Trophoblast cell (in vitro differentiated cells and primary cell): ENCODE data around the gene RARB.

Experiments used
- DNase-seq, 2 donors: peaks; one replicate each; pipeline ENCODE4 v3.0.0-alpha.2; 2016
- H2AFZ ChIP-seq: 2 replicates; pipeline ENCODE4 v1.6.1; 2013; ENCODE audit warnings: low read length, moderate library complexity, mild to moderate bottlenecking; ENCODE audit not compliant: insufficient read depth, poor library complexity
- H2AK5ac ChIP-seq: 2 replicates; pipeline ENCODE4 v1.6.1; 2013; ENCODE audit warnings: mild to moderate bottlenecking, low read length
- H2BK120ac ChIP-seq: 2 replicates; pipeline ENCODE4 v1.6.1; 2013; ENCODE audit warnings: low read length, mild to moderate bottlenecking, moderate library complexity; ENCODE audit not compliant: insufficient read depth, poor library complexity
- H2BK12ac ChIP-seq: 2 replicates; pipeline ENCODE4 v1.6.1; 2013; ENCODE audit warnings: mild to moderate bottlenecking, low read length, moderate library complexity
- H2BK5ac ChIP-seq: 2 replicates; pipeline ENCODE4 v1.6.1; 2013; ENCODE audit warnings: low read length, low read depth, moderate library complexity, mild to moderate bottlenecking; ENCODE audit not compliant: poor library complexity
- H3K14ac ChIP-seq: 2 replicates; pipeline ENCODE4 v1.6.1; 2013; ENCODE audit warnings: mild to moderate bottlenecking, low read length
- H3K18ac ChIP-seq: 2 replicates; pipeline ENCODE4 v1.6.1; 2013; ENCODE audit warnings: mild to moderate bottlenecking, low read length
- H3K23ac ChIP-seq: 2 replicates; pipeline ENCODE4 v1.6.1; 2013; ENCODE audit warnings: low read length
- H3K27ac ChIP-seq: 2 replicates; pipeline ENCODE4 v1.5.1; 2013; ENCODE audit warnings: low read depth, mild to moderate bottlenecking, inconsistent platforms, low read length, moderate library complexity
- H3K27me3 ChIP-seq: 2 replicates; pipeline ENCODE4 v1.6.1; 2013; ENCODE audit warnings: inconsistent platforms, mild to moderate bottlenecking, low read length, moderate library complexity; ENCODE audit not compliant: insufficient read depth
- H3K36me3 ChIP-seq, 2 experiments: 1 replicate in 1 of 2; 2 replicates in 1 of 2; pipeline ENCODE4 v1.6.1; 2013; ENCODE audit warnings: low read length in 2 of 2, mild to moderate bottlenecking in 2 of 2, moderate library complexity in 1 of 2; ENCODE audit not compliant: insufficient read depth in 2 of 2, control insufficient read depth in 1 of 2
- H3K4ac ChIP-seq: 2 replicates; pipeline ENCODE4 v1.6.1; 2013; ENCODE audit warnings: low read depth, mild to moderate bottlenecking, low read length, moderate library complexity
- H3K4me1 ChIP-seq, 2 experiments: 1 replicate in 1 of 2; 2 replicates in 1 of 2; pipeline ENCODE4 v1.6.1; 2013; ENCODE audit warnings: low read length in 2 of 2, mild to moderate bottlenecking in 2 of 2, moderate library complexity in 1 of 2; ENCODE audit not compliant: insufficient read depth in 2 of 2, control insufficient read depth in 1 of 2
- H3K4me2 ChIP-seq: 2 replicates; pipeline ENCODE4 v1.6.1; 2013; ENCODE audit warnings: inconsistent platforms, mild to moderate bottlenecking, low read length, moderate library complexity
- H3K4me3 ChIP-seq: 2 replicates; pipeline ENCODE4 v1.5.1; 2013; ENCODE audit warnings: mild to moderate bottlenecking, low read depth, low read length, inconsistent platforms
- H3K79me1 ChIP-seq: one replicate; pipeline ENCODE4 v1.6.1; 2013; ENCODE audit warnings: low read length
- H3K79me2 ChIP-seq: 2 replicates; pipeline ENCODE4 v1.6.1; 2013; ENCODE audit warnings: low read length, mild to moderate bottlenecking; ENCODE audit not compliant: control insufficient read depth, insufficient read depth, poor library complexity
- H3K9ac ChIP-seq: 2 replicates; pipeline ENCODE4 v1.6.1; 2013; ENCODE audit warnings: mild to moderate bottlenecking, low read length
- H3K9me3 ChIP-seq: 2 replicates; pipeline ENCODE4 v1.6.1; 2013; ENCODE audit warnings: low read depth, mild to moderate bottlenecking, control low read depth, inconsistent platforms, low read length; ENCODE audit not compliant: insufficient read depth
- H4K12ac ChIP-seq: 2 replicates; pipeline ENCODE4 v1.6.1; 2013; ENCODE audit warnings: low read depth, mild to moderate bottlenecking, low read length, moderate library complexity
- H4K8ac ChIP-seq: 2 replicates; pipeline ENCODE4 v1.6.1; 2013; ENCODE audit warnings: low read depth, mild to moderate bottlenecking, low read length, moderate library complexity
- H4K91ac ChIP-seq: one replicate; pipeline ENCODE4 v1.6.1; 2013; ENCODE audit warnings: low read depth, mild to moderate bottlenecking, low read length, moderate library complexity
- WGBS: extraction: QIAGEN DNeasy Blood & Tissue Kit; methylation state at CpG from one replicate; pipeline ENCODE4 v1.1.7; 2013; ENCODE audit warnings: missing lambda C conversion rate; ENCODE audit not compliant: insufficient read length, insufficient coverage; ENCODE audit errors: extremely low coverage; 5-methylcytosine and 5-hydroxymethylcytosine counted together

The RARB gene

GRCh38 chr3:25510797-25511196 lies 82.7 kb downstream of the RARB start:
- no peak overlapping the region for H3K14ac ChIP-seq
- no peak overlapping the region for H4K91ac ChIP-seq
- no peak overlapping the region for H3K4me3 ChIP-seq
- no peak overlapping the region for H2BK12ac ChIP-seq
- no peaks in the 10 kb centered on the region for H3K36me3 ChIP-seq
- H2AFZ ChIP-seq = no peak overlapping the region
- H3K27ac ChIP-seq = no peak overlapping the region
- H2AK5ac ChIP-seq = no peak overlapping the region
- H3K27me3 ChIP-seq = no peaks in the 10 kb centered on the region
- H3K23ac ChIP-seq = no peak overlapping the region
- H3K9ac ChIP-seq = no peak overlapping the region
- no peak overlapping the region for H3K4ac ChIP-seq
- DNase-seq = no peak
- no CpG with 5 or more reads among the region's 2 CpGs for WGBS
- H3K4me2 ChIP-seq = no peak overlapping the region
- H3K79me2 ChIP-seq = no peaks in the 10 kb centered on the region
- H4K8ac ChIP-seq = no peak overlapping the region
- H2BK5ac ChIP-seq = no peak overlapping the region
- H4K12ac ChIP-seq = no peak overlapping the region
- H3K4me1 ChIP-seq = peaks cover 3% of the 10 kb centered on the region in 2 experiments
- no peak overlapping the region for H2BK120ac ChIP-seq
- no peaks in the 10 kb centered on the region for H3K9me3 ChIP-seq
- no peaks in the 10 kb centered on the region for H3K79me1 ChIP-seq
- H3K18ac ChIP-seq = no peak overlapping the region

GRCh38 chr3:25511972-25512721 lies 84.1 kb downstream of the RARB start:
- H2BK120ac ChIP-seq = no peak overlapping the region
- no peaks in the 10 kb centered on the region for H3K79me2 ChIP-seq
- no peaks in the 10 kb centered on the region for H3K79me1 ChIP-seq
- no peak overlapping the region for H3K9ac ChIP-seq
- no peak overlapping the region for H2AK5ac ChIP-seq
- H3K4me3 ChIP-seq = no peak overlapping the region
- no peak for DNase-seq
- peaks cover 3% of the 10 kb centered on the region in 2 experiments for H3K4me1 ChIP-seq
- no peak overlapping the region for H4K8ac ChIP-seq
- no peak overlapping the region for H3K4ac ChIP-seq
- no peak overlapping the region for H4K91ac ChIP-seq
- H3K18ac ChIP-seq = no peak overlapping the region
- no peak overlapping the region for H2AFZ ChIP-seq
- no peak overlapping the region for H3K4me2 ChIP-seq
- no peak overlapping the region for H4K12ac ChIP-seq
- no peak overlapping the region for H2BK12ac ChIP-seq
- no peak overlapping the region for H3K23ac ChIP-seq
- H3K36me3 ChIP-seq = no peaks in the 10 kb centered on the region
- no peak overlapping the region for H3K27ac ChIP-seq
- WGBS = no CpG with 5 or more reads among the region's 10 CpGs
- no peaks in the 10 kb centered on the region for H3K9me3 ChIP-seq
- no peak overlapping the region for H3K14ac ChIP-seq
- no peaks in the 10 kb centered on the region for H3K27me3 ChIP-seq
- H2BK5ac ChIP-seq = no peak overlapping the region

- Histone ChIP-seq H2AFZ (no peak overlapping the region), H4K8ac (no peak overlapping the region), H3K27me3 (no peaks in the 10 kb centered on the region), H3K36me3 (no peaks in the 10 kb centered on the region), H3K14ac (no peak overlapping the region), H4K91ac (no peak overlapping the region), H3K9me3 (no peaks in the 10 kb centered on the region), H4K12ac (no peak overlapping the region), H3K18ac (no peak overlapping the region), H3K23ac (no peak overlapping the region), H3K4me3 (no peak overlapping the region), H3K4me2 (no peak overlapping the region), H2BK12ac (no peak overlapping the region), H3K4ac (no peak overlapping the region), H3K27ac (no peak overlapping the region), H2AK5ac (no peak overlapping the region), H3K79me1 (no peaks in the 10 kb centered on the region), H2BK5ac (no peak overlapping the region), H3K79me2 (no peaks in the 10 kb centered on the region), H3K4me1 (peaks cover 3% of the 10 kb centered on the region in 2 experiments), H2BK120ac (no peak overlapping the region), H3K9ac (no peak overlapping the region)
- no CpG with 5 or more reads among the region's 3 CpGs for WGBS
- DNase-seq = no peak
These were observed 85.7 kb downstream of the RARB start for GRCh38 chr3:25513642-25514266.

- no peaks in the 10 kb centered on the region for H3K9me3 ChIP-seq
- no peak for DNase-seq
- no peak overlapping the region for H2BK5ac ChIP-seq
- no peak overlapping the region for H3K18ac ChIP-seq
- no peak overlapping the region for H2BK12ac ChIP-seq
- H2AK5ac ChIP-seq = no peak overlapping the region
- H4K91ac ChIP-seq = no peak overlapping the region
- no peak overlapping the region for H3K9ac ChIP-seq
- no peak overlapping the region for H2BK120ac ChIP-seq
- no peak overlapping the region for H3K14ac ChIP-seq
- H3K79me2 ChIP-seq = no peaks in the 10 kb centered on the region
- no peak overlapping the region for H3K27ac ChIP-seq
- H3K27me3 ChIP-seq = no peaks in the 10 kb centered on the region
- H3K36me3 ChIP-seq = no peaks in the 10 kb centered on the region
- no peaks in the 10 kb centered on the region for H3K4me1 ChIP-seq
- H3K4ac ChIP-seq = no peak overlapping the region
- H3K23ac ChIP-seq = no peak overlapping the region
- no peak overlapping the region for H4K12ac ChIP-seq
- no peak overlapping the region for H2AFZ ChIP-seq
- no peak overlapping the region for H3K4me2 ChIP-seq
- no peak overlapping the region for H4K8ac ChIP-seq
- no peaks in the 10 kb centered on the region for H3K79me1 ChIP-seq
- H3K4me3 ChIP-seq = no peak overlapping the region
These were observed 87.1 kb downstream of the RARB start for GRCh38 chr3:25515171-25515570.
